ENCODE measurements around the gene NR2C2.
"Not testable (repeated sequence)": the region's sequence is repeated elsewhere in the genome, so short reads cannot be mapped to it uniquely, and the experiment has no call there.

The NR2C2 gene

DNA sequence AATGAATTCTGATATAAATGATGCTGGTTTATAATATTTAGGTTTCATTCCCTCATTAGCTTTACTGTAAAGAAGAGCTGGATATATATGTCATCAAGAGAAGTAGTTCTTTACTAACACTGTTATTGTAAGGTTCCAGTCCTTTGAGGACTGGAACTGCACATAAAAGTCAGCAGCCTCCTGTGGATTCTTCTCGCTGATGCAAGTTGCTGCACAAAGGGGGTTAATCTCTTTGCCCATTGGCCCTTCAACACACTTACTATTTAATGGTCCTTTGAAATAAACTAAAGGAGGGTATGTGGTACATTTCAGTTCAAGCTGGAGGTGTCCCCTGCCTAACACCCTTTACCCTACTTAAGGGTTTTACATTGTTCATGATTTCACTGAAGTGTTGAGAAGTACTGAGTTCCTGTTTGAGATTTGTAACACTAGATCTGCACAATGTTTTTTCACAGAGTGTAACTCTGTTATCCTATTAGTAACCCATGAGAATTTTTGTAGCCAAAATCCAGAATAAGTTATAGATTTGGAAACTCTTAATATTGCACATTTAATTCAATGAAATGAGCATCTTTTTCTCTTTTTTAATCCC lies 43.9 kb downstream of the NR2C2 start:
- Histone ChIP-seq H3K36me3 (ENCODE audit: insufficient read depth, low read length) (no peaks in the 10 kb centered on the region), H3K4me1 (ENCODE audit: insufficient read depth, low read length) (peaks cover 20% of the 10 kb centered on the region), H2AFZ (ENCODE audit: low read depth, low read length) (no peak overlapping the region), H3K27me3 (ENCODE audit: insufficient read depth, low read length) (no peaks in the 10 kb centered on the region), H3K9me3 (ENCODE audit: low read length) (no peaks in the 10 kb centered on the region), H3K4me3 (ENCODE audit: low read length) (no peak overlapping the region)

DNA sequence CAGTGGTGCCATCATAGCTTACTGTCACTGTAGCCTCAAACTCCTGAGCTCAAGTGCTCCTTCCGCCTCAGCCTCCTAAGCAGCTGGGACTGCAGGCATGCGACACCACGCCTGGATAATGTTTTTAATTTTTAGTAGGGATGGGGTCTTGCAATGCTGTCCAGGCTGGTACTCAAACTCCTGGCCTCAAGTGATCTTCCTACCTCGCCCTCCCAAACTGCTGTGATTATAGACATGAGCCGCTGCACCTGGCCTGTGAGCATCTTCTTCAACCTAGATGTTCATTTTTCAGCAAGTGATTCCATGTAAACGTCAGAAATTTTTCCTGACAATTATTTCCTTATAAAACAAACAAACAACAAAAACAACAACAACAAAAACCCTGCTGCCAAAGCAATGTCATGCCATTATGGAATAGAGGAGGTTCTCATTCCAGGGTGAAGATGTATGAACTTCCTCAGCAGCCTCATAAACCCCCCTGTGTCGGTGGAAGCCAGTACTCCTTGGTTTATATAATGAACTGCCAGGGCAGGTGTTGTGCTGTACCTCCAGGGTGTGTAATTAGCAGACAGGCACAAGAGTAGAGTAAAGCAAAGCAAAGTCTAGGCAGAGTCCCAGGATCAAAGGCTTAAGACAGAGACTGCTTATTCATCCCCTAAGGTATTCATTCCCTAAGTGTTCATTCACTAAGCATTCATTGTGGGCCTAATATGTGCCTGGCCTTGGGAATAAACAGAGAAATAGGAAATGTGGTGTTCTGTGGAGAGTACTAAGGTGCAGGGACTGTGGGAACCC lies 44.6 kb downstream of the NR2C2 start:
- Histone ChIP-seq H3K36me3 (ENCODE audit: insufficient read depth, low read length) (no peaks in the 10 kb centered on the region), H3K9me3 (ENCODE audit: low read length) (no peaks in the 10 kb centered on the region), H3K4me3 (ENCODE audit: low read length) (no peak overlapping the region), H3K4me1 (ENCODE audit: insufficient read depth, low read length) (peaks cover 20% of the 10 kb centered on the region), H3K27me3 (ENCODE audit: insufficient read depth, low read length) (no peaks in the 10 kb centered on the region), H2AFZ (ENCODE audit: low read depth, low read length) (no peak overlapping the region)

DNA sequence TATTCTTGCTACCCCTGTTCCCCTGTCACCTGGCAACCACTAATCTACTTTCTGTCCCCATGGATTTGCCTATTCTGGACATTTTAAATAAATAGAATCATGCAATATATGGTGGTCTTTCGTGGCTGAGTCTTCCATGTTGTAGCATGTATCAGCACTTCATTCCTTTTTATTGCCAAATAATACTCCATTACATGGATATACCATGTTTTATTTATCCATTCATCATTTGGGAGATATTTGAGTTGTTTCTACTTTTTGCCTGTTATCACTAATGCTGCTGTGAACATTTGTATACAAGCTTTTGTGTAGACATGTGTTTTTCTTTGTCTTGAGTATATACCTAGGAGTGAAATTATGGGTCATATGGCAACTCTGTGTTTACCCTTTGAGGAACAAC lies 50.6 kb downstream of the NR2C2 start:
- H3K4me3 ChIP-seq (ENCODE audit: low read length) = no peak overlapping the region
- no peaks in the 10 kb centered on the region for H3K27me3 ChIP-seq (ENCODE audit: insufficient read depth, low read length)
- H3K9me3 ChIP-seq (ENCODE audit: low read length) = peaks cover 5% of the 10 kb centered on the region
- peaks cover 3% of the 10 kb centered on the region for H3K36me3 ChIP-seq (ENCODE audit: insufficient read depth, low read length)
- H3K4me1 ChIP-seq (ENCODE audit: insufficient read depth, low read length) = no peaks in the 10 kb centered on the region
- H2AFZ ChIP-seq (ENCODE audit: low read depth, low read length) = no peak overlapping the region

DNA sequence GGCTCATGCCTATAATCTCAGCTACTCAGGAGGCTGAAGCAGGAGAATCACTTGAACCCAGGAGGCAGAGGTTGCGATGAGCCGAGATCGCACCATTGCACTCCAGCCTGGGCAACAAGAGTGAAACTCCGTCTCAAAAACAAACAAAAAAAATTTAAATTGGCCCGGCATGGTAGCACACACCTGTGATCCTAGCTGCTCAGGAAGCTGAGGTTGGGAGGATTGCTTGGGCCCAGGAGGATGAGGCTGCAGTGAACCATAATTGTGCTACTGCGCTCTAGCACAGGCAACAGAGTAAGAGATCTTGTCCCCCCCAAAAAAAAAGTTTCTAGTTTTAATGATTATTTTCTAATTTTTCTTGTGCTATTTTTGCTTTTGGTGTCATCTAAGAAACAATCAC lies 51.8 kb downstream of the NR2C2 start:
- Histone ChIP-seq H3K36me3 (ENCODE audit: insufficient read depth, low read length) (peaks cover 13% of the 10 kb centered on the region), H3K9me3 (ENCODE audit: low read length) (peaks cover 10% of the 10 kb centered on the region)
- not testable (repeated sequence) for H2AFZ ChIP-seq (ENCODE audit: low read depth, low read length); H3K4me1 ChIP-seq (ENCODE audit: insufficient read depth, low read length); H3K4me3 ChIP-seq (ENCODE audit: low read length); H3K27me3 ChIP-seq (ENCODE audit: insufficient read depth, low read length)

DNA sequence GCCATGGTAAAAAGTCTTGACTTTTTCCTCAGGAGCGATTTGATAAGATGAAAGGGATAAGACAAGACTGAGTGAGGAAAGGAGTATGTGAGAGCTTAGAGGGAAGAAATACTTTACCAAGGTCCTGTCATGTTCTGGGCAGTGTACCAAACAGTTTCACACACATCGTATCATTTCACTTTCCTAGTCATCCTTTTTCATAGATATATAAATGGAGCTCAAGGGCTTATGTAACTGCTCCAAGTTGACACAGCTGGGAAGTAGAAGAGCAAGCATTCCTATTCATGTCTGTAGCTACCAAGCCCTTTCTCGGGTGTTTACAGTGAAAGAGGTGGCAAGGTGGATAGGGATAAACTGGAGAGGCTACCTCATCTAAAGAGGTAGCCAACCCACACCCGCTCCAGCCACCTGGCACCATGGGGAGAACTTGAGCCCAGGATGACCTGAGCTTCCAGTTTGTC lies 60.3 kb downstream of the NR2C2 start:
- H3K9me3 ChIP-seq (ENCODE audit: low read length) = peaks cover 5% of the 10 kb centered on the region
- H3K36me3 ChIP-seq (ENCODE audit: insufficient read depth, low read length) = peaks cover 33% of the 10 kb centered on the region
- H3K4me1 ChIP-seq (ENCODE audit: insufficient read depth, low read length) = no peaks in the 10 kb centered on the region
- H3K27me3 ChIP-seq (ENCODE audit: insufficient read depth, low read length) = no peaks in the 10 kb centered on the region
- H2AFZ ChIP-seq (ENCODE audit: low read depth, low read length) = no peak overlapping the region
- H3K4me3 ChIP-seq (ENCODE audit: low read length) = no peak overlapping the region

DNA sequence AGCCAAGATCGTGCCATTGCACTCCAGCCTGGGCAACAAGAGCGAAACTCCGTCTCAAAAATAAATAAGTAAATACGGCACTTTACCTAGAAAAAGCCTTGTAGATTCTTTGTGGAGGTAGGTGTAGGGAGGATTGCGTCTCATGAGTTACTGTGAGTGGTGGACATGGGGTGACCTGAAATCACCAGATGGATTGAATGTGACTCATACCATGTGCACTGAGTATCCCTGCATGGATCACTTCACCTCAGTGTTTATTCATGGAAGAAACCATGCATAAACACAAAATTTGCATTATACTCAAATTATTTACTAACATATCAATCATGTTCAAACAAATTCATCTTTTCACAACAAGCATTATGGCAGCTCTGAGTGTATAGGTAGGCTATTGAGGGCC lies 61.8 kb downstream of the NR2C2 start:
- Histone ChIP-seq H3K36me3 (ENCODE audit: insufficient read depth, low read length) (peaks cover 33% of the 10 kb centered on the region), H3K4me3 (ENCODE audit: low read length) (no peak overlapping the region), H3K27me3 (ENCODE audit: insufficient read depth, low read length) (no peaks in the 10 kb centered on the region), H3K9me3 (ENCODE audit: low read length) (no peaks in the 10 kb centered on the region), H3K4me1 (ENCODE audit: insufficient read depth, low read length) (no peaks in the 10 kb centered on the region), H2AFZ (ENCODE audit: low read depth, low read length) (no peak overlapping the region)

- Histone ChIP-seq H3K9me3 (ENCODE audit: low read length) (no peaks in the 10 kb centered on the region), H3K27me3 (ENCODE audit: insufficient read depth, low read length) (no peaks in the 10 kb centered on the region), H3K4me1 (ENCODE audit: insufficient read depth, low read length) (no peaks in the 10 kb centered on the region), H3K36me3 (ENCODE audit: insufficient read depth, low read length) (peaks cover 37% of the 10 kb centered on the region), H3K4me3 (ENCODE audit: low read length) (no peak overlapping the region), H2AFZ (ENCODE audit: low read depth, low read length) (no peak overlapping the region)
Measured at GRCh38 chr3:15010664-15011063, 63.3 kb downstream of the NR2C2 start.

DNA sequence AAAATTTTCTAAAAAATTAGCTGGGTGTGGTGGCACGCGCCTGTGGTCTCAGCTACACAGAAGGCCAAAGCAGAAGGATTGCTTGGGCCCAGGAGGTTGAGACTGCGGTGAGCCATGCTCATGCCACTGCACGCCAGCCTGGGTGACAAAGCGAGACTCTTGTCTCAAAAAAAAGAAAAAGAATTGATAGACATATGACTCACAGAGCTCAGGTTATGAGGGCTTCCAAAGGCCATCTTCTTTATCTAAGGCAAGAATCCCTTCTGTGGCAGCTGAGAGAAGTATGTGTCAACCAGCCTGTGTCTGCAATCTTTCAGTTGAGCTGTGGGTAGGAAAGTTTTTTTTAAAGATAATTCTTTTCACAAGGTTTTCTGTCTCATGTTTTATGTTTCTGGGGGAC lies 63.8 kb downstream of the NR2C2 start:
- no peak overlapping the region for H3K4me3 ChIP-seq (ENCODE audit: low read length)
- peaks cover 39% of the 10 kb centered on the region for H3K36me3 ChIP-seq (ENCODE audit: insufficient read depth, low read length)

DNA sequence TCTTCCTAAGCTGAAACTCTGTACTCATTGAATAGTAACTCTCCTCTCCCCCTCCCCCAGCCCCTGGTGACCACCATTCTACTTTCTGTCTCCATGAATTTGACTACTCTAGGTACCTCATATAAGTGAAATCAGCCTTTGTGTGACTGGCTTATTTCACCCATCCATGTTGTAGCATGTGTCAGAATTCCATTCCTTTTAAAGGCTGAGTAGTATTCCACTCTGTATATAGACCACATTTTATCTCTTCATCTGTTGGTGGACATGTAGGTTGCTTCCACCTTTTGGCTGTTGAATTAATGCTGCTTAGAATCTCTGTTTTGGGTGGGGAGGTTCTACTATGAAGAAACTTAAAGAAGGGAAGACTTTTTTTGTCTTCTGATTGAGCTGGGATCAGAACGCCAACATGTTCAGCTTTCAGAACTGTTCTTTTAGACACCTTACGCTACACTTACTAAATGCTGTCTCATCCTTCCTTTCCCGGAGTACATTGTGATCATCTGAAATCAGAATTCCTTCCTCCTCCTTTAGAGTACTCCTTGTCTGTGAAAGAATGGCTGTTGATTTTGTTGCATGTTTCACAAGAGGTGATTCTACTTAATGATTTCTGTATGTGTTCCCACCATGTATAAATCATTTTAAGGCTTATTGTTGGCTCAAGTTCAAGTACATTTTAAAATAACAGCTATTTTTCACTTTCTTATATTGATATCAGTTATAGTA lies 67.4 kb downstream of the NR2C2 start:
- no peaks in the 10 kb centered on the region for H3K9me3 ChIP-seq (ENCODE audit: low read length)
- no peak overlapping the region for H2AFZ ChIP-seq (ENCODE audit: low read depth, low read length)
- H3K4me1 ChIP-seq (ENCODE audit: insufficient read depth, low read length) = no peaks in the 10 kb centered on the region
- no peak overlapping the region for H3K4me3 ChIP-seq (ENCODE audit: low read length)
- no peaks in the 10 kb centered on the region for H3K27me3 ChIP-seq (ENCODE audit: insufficient read depth, low read length)
- peaks cover 47% of the 10 kb centered on the region for H3K36me3 ChIP-seq (ENCODE audit: insufficient read depth, low read length)

More for the DNA sequence above, 63.8 kb downstream of the NR2C2 start:
- no peak overlapping the region for H2AFZ ChIP-seq (ENCODE audit: low read depth, low read length)
- no peaks in the 10 kb centered on the region for H3K27me3 ChIP-seq (ENCODE audit: insufficient read depth, low read length)
- H3K4me1 ChIP-seq (ENCODE audit: insufficient read depth, low read length) = no peaks in the 10 kb centered on the region
- H3K9me3 ChIP-seq (ENCODE audit: low read length) = no peaks in the 10 kb centered on the region

- H3K9me3 ChIP-seq (ENCODE audit: low read length) = no peaks in the 10 kb centered on the region
- H3K36me3 ChIP-seq (ENCODE audit: insufficient read depth, low read length) = peaks cover 53% of the 10 kb centered on the region
- H3K4me1 ChIP-seq (ENCODE audit: insufficient read depth, low read length) = no peaks in the 10 kb centered on the region
- no peaks in the 10 kb centered on the region for H3K27me3 ChIP-seq (ENCODE audit: insufficient read depth, low read length)
- H3K4me3 ChIP-seq (ENCODE audit: low read length) = no peak overlapping the region
- H2AFZ ChIP-seq (ENCODE audit: low read depth, low read length) = no peak overlapping the region
Measured at GRCh38 chr3:15015456-15015855, 68.1 kb downstream of the NR2C2 start.

DNA sequence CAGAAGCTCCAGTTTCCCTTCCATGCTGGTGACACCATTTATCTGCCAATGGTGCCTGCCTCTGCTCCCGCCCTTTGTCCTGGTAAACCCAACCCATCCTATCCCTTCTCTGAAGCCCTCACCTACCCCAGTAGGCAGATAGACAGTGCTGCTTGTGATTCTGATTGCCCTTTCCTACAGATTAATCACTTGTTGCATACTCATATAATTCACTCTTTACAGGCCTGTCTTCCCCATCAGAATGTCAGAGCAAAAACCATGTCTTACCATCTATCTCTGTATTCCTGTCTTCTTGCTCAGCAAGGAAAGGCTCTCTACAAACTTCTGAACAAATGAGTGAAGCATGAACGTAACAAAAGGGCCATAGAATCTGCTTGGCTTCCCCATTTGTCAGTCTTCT lies 69.8 kb downstream of the NR2C2 start:
- Histone ChIP-seq H3K4me1 (ENCODE audit: insufficient read depth, low read length) (no peaks in the 10 kb centered on the region), H3K9me3 (ENCODE audit: low read length) (no peaks in the 10 kb centered on the region), H3K4me3 (ENCODE audit: low read length) (no peak overlapping the region), H3K36me3 (ENCODE audit: insufficient read depth, low read length) (peaks cover 71% of the 10 kb centered on the region), H2AFZ (ENCODE audit: low read depth, low read length) (no peak overlapping the region), H3K27me3 (ENCODE audit: insufficient read depth, low read length) (no peaks in the 10 kb centered on the region)

- no peak overlapping the region for H2AFZ ChIP-seq (ENCODE audit: low read depth, low read length)
- H3K9me3 ChIP-seq (ENCODE audit: low read length) = no peaks in the 10 kb centered on the region
- peaks cover 81% of the 10 kb centered on the region for H3K36me3 ChIP-seq (ENCODE audit: insufficient read depth, low read length)
- no peaks in the 10 kb centered on the region for H3K4me1 ChIP-seq (ENCODE audit: insufficient read depth, low read length)
- no peak overlapping the region for H3K4me3 ChIP-seq (ENCODE audit: low read length)
- H3K27me3 ChIP-seq (ENCODE audit: insufficient read depth, low read length) = no peaks in the 10 kb centered on the region
Measured at GRCh38 chr3:15023249-15023648, 75.9 kb downstream of the NR2C2 start.

DNA sequence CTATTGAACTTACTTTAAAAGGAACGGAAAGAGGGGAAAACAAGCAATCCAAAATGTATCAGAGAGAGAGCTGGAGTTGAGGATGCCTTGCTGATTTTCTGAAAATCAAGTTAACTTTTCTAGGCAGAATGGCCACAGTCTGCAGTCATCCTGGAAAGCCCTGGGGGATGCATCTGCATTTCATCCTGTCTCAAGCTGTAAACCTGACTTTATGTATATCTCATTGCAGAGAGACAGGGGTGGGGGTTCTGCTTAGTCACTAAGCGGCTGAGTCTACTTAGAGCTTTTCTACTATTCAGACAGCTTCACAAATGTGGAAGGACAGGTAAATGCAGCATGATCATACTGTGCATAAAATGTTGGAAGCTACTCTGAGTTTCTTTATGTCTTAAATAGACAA lies 76.3 kb downstream of the NR2C2 start:
- no peak overlapping the region for H3K4me3 ChIP-seq (ENCODE audit: low read length)

More for the DNA sequence above, 76.3 kb downstream of the NR2C2 start:
- Histone ChIP-seq H2AFZ (ENCODE audit: low read depth, low read length) (no peak overlapping the region), H3K27me3 (ENCODE audit: insufficient read depth, low read length) (no peaks in the 10 kb centered on the region), H3K4me1 (ENCODE audit: insufficient read depth, low read length) (no peaks in the 10 kb centered on the region), H3K9me3 (ENCODE audit: low read length) (no peaks in the 10 kb centered on the region), H3K36me3 (ENCODE audit: insufficient read depth, low read length) (peaks cover 86% of the 10 kb centered on the region)

Data from neuron (in vitro differentiated cells).